KMS-11 (cell line): Measurements from ENCODE around the gene RAB6D.
"Not testable (repeated sequence)": the region's sequence is repeated elsewhere in the genome, so short reads cannot be mapped to it uniquely, and the experiment has no call there.

ENCODE experiments used
- H2AFZ ChIP-seq: fragments of 200-600 bp; sonication (generic); 2 replicates; pipeline ENCODE4 v1.6.1; 2016; ENCODE audit warnings: antibody characterized with exemption, mixed run types, low read depth
- H3K27ac ChIP-seq: fragments of 200-600 bp; sonication (generic); 2 replicates; pipeline ENCODE4 v1.6.1; 2016; ENCODE audit warnings: mild to moderate bottlenecking, mixed run types
- H3K27me3 ChIP-seq: fragments of 200-600 bp; sonication (generic); 2 replicates; pipeline ENCODE4 v1.6.1; 2017; ENCODE audit warnings: mild to moderate bottlenecking, low read depth, mixed run types, moderate library complexity; ENCODE audit not compliant: insufficient read depth
- H3K36me3 ChIP-seq: fragments of 200-600 bp; sonication (generic); 2 replicates; pipeline ENCODE4 v1.6.1; 2017; ENCODE audit warnings: mild to moderate bottlenecking, mixed run types; ENCODE audit not compliant: insufficient read depth
- H3K4me1 ChIP-seq: fragments of 200-600 bp; sonication (generic); 2 replicates; pipeline ENCODE4 v1.6.1; 2016; ENCODE audit warnings: mild to moderate bottlenecking, low read depth, mixed run types; ENCODE audit not compliant: poor library complexity, severe bottlenecking
- H3K4me2 ChIP-seq: fragments of 200-600 bp; sonication (generic); 2 replicates; pipeline ENCODE4 v1.7.0; 2016; ENCODE audit warnings: mild to moderate bottlenecking, mixed run types
- H3K4me3 ChIP-seq: fragments of 200-600 bp; sonication (generic); IDR thresholded peaks from 2 replicates; pipeline ENCODE4 v1.6.1; 2017; ENCODE audit warnings: low read depth, low read length, mixed read lengths; ENCODE audit not compliant: insufficient read depth
- H3K79me2 ChIP-seq: fragments of 200-600 bp; sonication (generic); 2 replicates; pipeline ENCODE4 v1.6.1; 2016; ENCODE audit warnings: low read depth, mixed run types; ENCODE audit not compliant: insufficient read depth
- H3K9ac ChIP-seq: fragments of 200-600 bp; sonication (generic); 2 replicates; pipeline ENCODE4 v1.6.1; 2016; ENCODE audit warnings: mild to moderate bottlenecking, mixed run types
- H4K20me1 ChIP-seq: fragments of 200-600 bp; sonication (generic); 2 replicates; pipeline ENCODE4 v1.6.1; 2016; ENCODE audit warnings: mild to moderate bottlenecking, mixed run types; ENCODE audit not compliant: insufficient read depth
- TF ChIP-seq, protein P1 (sequence below): fragments of 200-600 bp; sonication (generic); conservative IDR thresholded peaks from 2 replicates; pipeline ENCODE4 v1.6.1; 2017; ENCODE audit warnings: low read depth, mild to moderate bottlenecking, antibody characterized with exemption, low read length, moderate library complexity, mixed read lengths

RAB6D gene

DNA sequence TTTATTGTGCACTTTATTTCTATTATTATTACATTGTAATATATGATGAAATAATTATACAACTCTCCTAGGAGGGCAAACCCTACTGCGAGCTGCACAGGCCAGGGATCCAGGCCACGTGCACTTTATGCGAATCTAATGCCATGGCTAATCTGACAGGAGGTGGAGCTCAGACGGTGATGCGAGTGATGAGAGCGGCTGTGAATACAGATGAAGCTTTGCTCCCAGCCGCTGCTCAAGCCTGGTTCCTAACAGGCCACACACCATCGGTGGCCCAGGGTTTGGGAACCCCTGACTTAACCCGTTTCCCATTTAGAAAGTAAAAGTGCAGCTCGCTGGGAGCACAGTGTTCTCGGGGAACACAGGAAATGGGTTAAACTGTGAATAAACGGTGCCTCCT lies 40.8 kb upstream of the RAB6D start:
- Histone ChIP-seq H3K27ac (no peak overlapping the region), H3K4me2 (no peak overlapping the region), H3K9ac (no peak overlapping the region)

GRCh38 chr2:131402320-131403039 lies 38.5 kb upstream of the RAB6D start:
- H3K36me3 ChIP-seq = no peaks in the 10 kb centered on the region
- H4K20me1 ChIP-seq = no peaks in the 10 kb centered on the region
- no peaks in the 10 kb centered on the region for H3K27me3 ChIP-seq
- H3K9ac ChIP-seq = no peak overlapping the region
- no peak overlapping the region for H3K4me2 ChIP-seq
- H3K4me3 ChIP-seq = no peak overlapping the region
- no peak overlapping the region for H2AFZ ChIP-seq
- H3K4me1 ChIP-seq = no peaks in the 10 kb centered on the region
- H3K79me2 ChIP-seq = no peaks in the 10 kb centered on the region
- no peak overlapping the region for H3K27ac ChIP-seq
- TF ChIP-seq, protein P1, sequence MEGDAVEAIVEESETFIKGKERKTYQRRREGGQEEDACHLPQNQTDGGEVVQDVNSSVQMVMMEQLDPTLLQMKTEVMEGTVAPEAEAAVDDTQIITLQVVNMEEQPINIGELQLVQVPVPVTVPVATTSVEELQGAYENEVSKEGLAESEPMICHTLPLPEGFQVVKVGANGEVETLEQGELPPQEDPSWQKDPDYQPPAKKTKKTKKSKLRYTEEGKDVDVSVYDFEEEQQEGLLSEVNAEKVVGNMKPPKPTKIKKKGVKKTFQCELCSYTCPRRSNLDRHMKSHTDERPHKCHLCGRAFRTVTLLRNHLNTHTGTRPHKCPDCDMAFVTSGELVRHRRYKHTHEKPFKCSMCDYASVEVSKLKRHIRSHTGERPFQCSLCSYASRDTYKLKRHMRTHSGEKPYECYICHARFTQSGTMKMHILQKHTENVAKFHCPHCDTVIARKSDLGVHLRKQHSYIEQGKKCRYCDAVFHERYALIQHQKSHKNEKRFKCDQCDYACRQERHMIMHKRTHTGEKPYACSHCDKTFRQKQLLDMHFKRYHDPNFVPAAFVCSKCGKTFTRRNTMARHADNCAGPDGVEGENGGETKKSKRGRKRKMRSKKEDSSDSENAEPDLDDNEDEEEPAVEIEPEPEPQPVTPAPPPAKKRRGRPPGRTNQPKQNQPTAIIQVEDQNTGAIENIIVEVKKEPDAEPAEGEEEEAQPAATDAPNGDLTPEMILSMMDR = no peak

More for the DNA sequence above, 40.8 kb upstream of the RAB6D start:
- Histone ChIP-seq H3K79me2 (no peaks in the 10 kb centered on the region), H2AFZ (no peak overlapping the region), H3K4me1 (peaks cover 7% of the 10 kb centered on the region), H3K27me3 (no peaks in the 10 kb centered on the region), H3K4me3 (no peak overlapping the region), H4K20me1 (no peaks in the 10 kb centered on the region), H3K36me3 (no peaks in the 10 kb centered on the region)
- TF ChIP-seq, protein P1 = no peak

GRCh38 chr2:131400849-131401248 lies 36.9 kb upstream of the RAB6D start:
- H3K4me1 ChIP-seq = no peaks in the 10 kb centered on the region
- H3K27ac ChIP-seq = no peak overlapping the region
- TF ChIP-seq, protein P1 = no peak
- no peak overlapping the region for H3K4me2 ChIP-seq
- H3K79me2 ChIP-seq = no peaks in the 10 kb centered on the region
- no peak overlapping the region for H3K4me3 ChIP-seq
- no peaks in the 10 kb centered on the region for H3K27me3 ChIP-seq
- no peak overlapping the region for H2AFZ ChIP-seq
- no peak overlapping the region for H3K9ac ChIP-seq
- H4K20me1 ChIP-seq = no peaks in the 10 kb centered on the region
- H3K36me3 ChIP-seq = no peaks in the 10 kb centered on the region

GRCh38 chr2:131400441-131400840 lies 36.5 kb upstream of the RAB6D start:
- H3K79me2 ChIP-seq, H3K27me3 ChIP-seq, H2AFZ ChIP-seq, H4K20me1 ChIP-seq, H3K9ac ChIP-seq, H3K4me3 ChIP-seq, H3K4me1 ChIP-seq, H3K36me3 ChIP-seq, H3K27ac ChIP-seq, H3K4me2 ChIP-seq: not testable (repeated sequence)

DNA sequence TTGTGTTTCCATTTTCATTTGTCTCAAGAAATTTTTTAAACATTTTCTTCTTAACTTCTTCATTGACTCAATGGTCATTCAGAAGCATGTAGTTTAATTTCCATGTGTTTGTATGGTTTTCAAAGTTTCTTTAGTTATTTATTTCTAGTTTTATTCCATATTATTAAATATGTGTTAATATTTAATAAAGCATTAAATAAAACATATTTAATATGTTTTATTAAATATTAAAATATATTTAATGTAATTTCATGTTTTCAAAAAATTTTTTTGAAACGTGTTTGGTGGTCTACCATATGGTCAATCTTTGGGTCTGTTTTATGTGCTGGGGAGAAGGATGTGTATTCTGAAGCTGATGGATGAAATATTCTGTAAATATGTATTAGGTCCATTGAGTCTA lies 32.2 kb upstream of the RAB6D start:
- H3K79me2 ChIP-seq, H3K4me3 ChIP-seq, H3K36me3 ChIP-seq, H3K27me3 ChIP-seq, H3K4me2 ChIP-seq, H2AFZ ChIP-seq, H3K9ac ChIP-seq, H3K4me1 ChIP-seq, H4K20me1 ChIP-seq, H3K27ac ChIP-seq: not testable (repeated sequence)

GRCh38 chr2:131395024-131395645 lies 31.2 kb upstream of the RAB6D start:
- H3K9ac ChIP-seq, H2AFZ ChIP-seq, H3K79me2 ChIP-seq, H3K36me3 ChIP-seq, H3K4me2 ChIP-seq, H3K4me1 ChIP-seq, H4K20me1 ChIP-seq, H3K27me3 ChIP-seq, H3K27ac ChIP-seq, H3K4me3 ChIP-seq: not testable (repeated sequence)
